Measurements from ENCODE around the gene MAP3K7CL.

The MAP3K7CL gene

DNA sequence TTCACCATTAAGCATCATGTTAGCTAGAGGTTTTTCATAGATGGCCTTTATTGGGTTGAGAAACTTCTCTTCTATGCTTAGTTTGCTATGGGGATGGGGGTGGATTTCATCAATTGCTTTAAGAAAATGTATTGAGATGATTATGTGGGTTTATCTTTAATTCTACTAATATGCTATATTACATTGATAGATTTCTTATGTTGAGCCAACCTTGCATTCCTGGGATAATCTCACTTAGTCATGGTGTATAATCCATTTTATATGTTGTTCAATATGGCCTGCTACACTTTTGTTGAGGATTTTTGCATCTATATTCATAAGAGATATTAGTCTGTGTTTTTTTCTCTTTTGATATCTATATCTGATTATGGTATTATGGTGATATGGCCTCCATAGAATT, 70.7 kb downstream of the MAP3K7CL start:
- TF ChIP-seq, protein P1, sequence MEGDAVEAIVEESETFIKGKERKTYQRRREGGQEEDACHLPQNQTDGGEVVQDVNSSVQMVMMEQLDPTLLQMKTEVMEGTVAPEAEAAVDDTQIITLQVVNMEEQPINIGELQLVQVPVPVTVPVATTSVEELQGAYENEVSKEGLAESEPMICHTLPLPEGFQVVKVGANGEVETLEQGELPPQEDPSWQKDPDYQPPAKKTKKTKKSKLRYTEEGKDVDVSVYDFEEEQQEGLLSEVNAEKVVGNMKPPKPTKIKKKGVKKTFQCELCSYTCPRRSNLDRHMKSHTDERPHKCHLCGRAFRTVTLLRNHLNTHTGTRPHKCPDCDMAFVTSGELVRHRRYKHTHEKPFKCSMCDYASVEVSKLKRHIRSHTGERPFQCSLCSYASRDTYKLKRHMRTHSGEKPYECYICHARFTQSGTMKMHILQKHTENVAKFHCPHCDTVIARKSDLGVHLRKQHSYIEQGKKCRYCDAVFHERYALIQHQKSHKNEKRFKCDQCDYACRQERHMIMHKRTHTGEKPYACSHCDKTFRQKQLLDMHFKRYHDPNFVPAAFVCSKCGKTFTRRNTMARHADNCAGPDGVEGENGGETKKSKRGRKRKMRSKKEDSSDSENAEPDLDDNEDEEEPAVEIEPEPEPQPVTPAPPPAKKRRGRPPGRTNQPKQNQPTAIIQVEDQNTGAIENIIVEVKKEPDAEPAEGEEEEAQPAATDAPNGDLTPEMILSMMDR (conservative IDR thresholded peaks at IDR 0.05; ENCODE audit: low read length) = no peak
- H3K4me3 ChIP-seq (ENCODE audit: low read length) = no peak overlapping the region
- DNase-seq (ENCODE audit: low read depth) = no peak

GRCh38 chr21:29205009-29205408, 74.6 kb downstream of the MAP3K7CL start:
- no peak for DNase-seq (ENCODE audit: low read depth)
- no peak overlapping the region for H3K4me3 ChIP-seq (ENCODE audit: low read length)
- TF ChIP-seq, protein P1 (conservative IDR thresholded peaks at IDR 0.05; ENCODE audit: low read length) = no peak

DNA sequence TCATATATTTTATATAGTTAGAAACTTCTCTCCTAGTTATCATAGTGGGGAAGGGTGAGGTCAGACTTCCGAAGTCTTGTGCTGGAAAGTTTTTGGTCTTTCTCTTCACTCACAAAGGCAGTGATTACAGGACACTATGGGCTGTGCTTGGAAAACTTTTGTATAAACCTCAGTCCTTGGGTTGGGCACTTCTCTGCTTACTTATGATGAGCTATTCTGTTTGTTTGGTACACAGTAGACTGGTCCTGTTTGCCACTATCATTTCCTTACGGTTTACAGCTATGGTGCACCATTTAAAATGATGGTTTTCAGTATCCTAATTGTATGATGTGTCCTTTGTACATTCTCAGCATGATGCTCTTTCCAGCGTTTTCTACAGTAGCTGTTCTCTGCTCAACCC, 75.5 kb downstream of the MAP3K7CL start:
- no peak overlapping the region for H3K4me3 ChIP-seq (ENCODE audit: low read length)
- no peak for DNase-seq (ENCODE audit: low read depth)
- TF ChIP-seq, protein P1 (conservative IDR thresholded peaks at IDR 0.05; ENCODE audit: low read length) = no peak

- no peak overlapping the region for H3K4me3 ChIP-seq (ENCODE audit: low read length)
- TF ChIP-seq, protein P1 (conservative IDR thresholded peaks at IDR 0.05; ENCODE audit: low read length) = no peak
- DNase-seq (ENCODE audit: low read depth) = no peak
Observed at GRCh38 chr21:29206445-29206844, 76.0 kb downstream of the MAP3K7CL start.

- DNase-seq (ENCODE audit: low read depth) = no peak
- no peak overlapping the region for H3K4me3 ChIP-seq (ENCODE audit: low read length)
- TF ChIP-seq, protein P1 (conservative IDR thresholded peaks at IDR 0.05; ENCODE audit: low read length) = no peak
Observed at GRCh38 chr21:29207201-29207600, 76.8 kb downstream of the MAP3K7CL start.

GRCh38 chr21:29208044-29208681, 77.7 kb downstream of the MAP3K7CL start:
- H3K4me3 ChIP-seq (ENCODE audit: low read length) = no peak overlapping the region
- no peak for DNase-seq (ENCODE audit: low read depth)
- TF ChIP-seq, protein P1 (conservative IDR thresholded peaks at IDR 0.05; ENCODE audit: low read length) = no peak

- DNase-seq (ENCODE audit: low read depth) = peak; percentile 90
- no peak overlapping the region for H3K4me3 ChIP-seq (ENCODE audit: low read length)
- TF ChIP-seq, protein P1 (conservative IDR thresholded peaks at IDR 0.05; ENCODE audit: low read length) = no peak
Observed at GRCh38 chr21:29208682-29209059, 78.2 kb downstream of the MAP3K7CL start.
